HCT116 (cell line): ENCODE measurements around the gene FBXW8. TPM values are rescaled to one million over a fixed set of nuclear protein-coding genes. Genes with fewer than 3 reads are reported as not detected.

Experiments used
- ATAC-seq: fragments of 200-7000 bp; cut with Tn5 transposase; 2 replicates; pipeline ENCODE4 v1.9.1; 2020; ENCODE audit warnings: mild to moderate bottlenecking, moderate library complexity
- BruUV-seq: library from RNA; stranded (reverse); fragments of 400-500 nt; replicated peaks from 2 replicates; lab custom pipeline; 2021; lab: Mats Ljungman, UMichigan
- CTCF ChIA-PET: fragments of 300-600 bp; sonication (Branson Sonifier 250); formaldehyde crosslinking; loops from one replicate; lab custom pipeline; 2021; ENCODE audit warnings: antibody characterized with exemption; lab: Charles Lee
- POLR2A ChIA-PET: fragments of 300-600, 350-600 bp; sonication (Branson Sonifier 250); formaldehyde crosslinking; loops from one replicate; lab custom pipeline; 2021; ENCODE audit warnings: antibody characterized with exemption; lab: Charles Lee
- RAD21 ChIA-PET, 2 experiments: fragments of 300-600 bp; sonication (Branson Sonifier 250); formaldehyde crosslinking; loops; one replicate each; lab custom pipeline; 2023; ENCODE audit warnings: low total read pairs in 2 of 2; ENCODE audit not compliant: uncharacterized antibody in 2 of 2, unreplicated experiment in 2 of 2, low non-redundant PET in 1 of 2; lab: Charles Lee
- DNase-seq: peaks from one replicate; pipeline ENCODE4 v3.0.0-alpha.2; 2010; ENCODE audit warnings: low read depth, low spot score
- H2AFZ ChIP-seq: fragments of 200-600 bp; shearing (Covaris generic), sonication (generic); 2 replicates; pipeline ENCODE4 v1.6.1; 2017; ENCODE audit warnings: low read depth, mixed run types, mixed read lengths, antibody characterized with exemption, low read length; ENCODE audit not compliant: poor library complexity, severe bottlenecking
- H3K27ac ChIP-seq: 2 replicates; pipeline ENCODE4 v1.5.1; 2012; ENCODE audit warnings: low read depth, low read length
- H3K27me3 ChIP-seq: fragments of 200-600 bp; sonication (generic); 2 replicates; pipeline ENCODE4 v1.6.1; 2016; ENCODE audit warnings: mixed run types, low read length, mixed read lengths; ENCODE audit not compliant: insufficient read depth
- H3K36me3 ChIP-seq, 2 experiments: fragments of 200-500 bp in 1 of 2; fragments of 200-600 bp in 1 of 2; sonication (Bioruptor generic) in 1 of 2; sonication (generic) in 1 of 2; 2 replicates each; pipeline versions ENCODE4 v1.5.1 to v1.6.1; 2014 to 2016; ENCODE audit warnings: low read length in 2 of 2, inconsistent platforms in 1 of 2, mixed read lengths in 1 of 2, mixed run types in 1 of 2; ENCODE audit not compliant: insufficient read depth in 2 of 2, control insufficient read depth in 1 of 2
- H3K4me1 ChIP-seq, 2 experiments: fragments of 200-600 bp in 1 of 2; sonication (generic) in 1 of 2; 2 replicates each; pipeline versions ENCODE4 v1.5.1 to v1.6.1; 2012 to 2017; ENCODE audit warnings: low read length in 2 of 2, inconsistent platforms in 1 of 2, mild to moderate bottlenecking in 1 of 2, mixed read lengths in 1 of 2, mixed run types in 1 of 2, moderate library complexity in 1 of 2; ENCODE audit not compliant: insufficient read depth in 2 of 2, control insufficient read depth in 1 of 2
- H3K4me2 ChIP-seq: fragments of 200-600 bp; sonication (generic); 2 replicates; pipeline ENCODE4 v1.6.1; 2017; ENCODE audit warnings: mixed run types, low read length, mixed read lengths
- H3K4me3 ChIP-seq, 2 experiments: fragments of 200-600 bp in 1 of 2; sonication (generic) in 1 of 2; replicated peaks in 1 of 2; 2 replicates each; pipeline ENCODE4 v1.5.1; 2011 to 2016; ENCODE audit warnings: low read length in 2 of 2, control low read depth in 1 of 2, low read depth in 1 of 2, mild to moderate bottlenecking in 1 of 2, mixed read lengths in 1 of 2, mixed run types in 1 of 2
- H3K79me2 ChIP-seq: fragments of 200-600 bp; sonication (generic); 2 replicates; pipeline ENCODE4 v1.6.1; 2017; ENCODE audit warnings: mild to moderate bottlenecking, mixed run types, low read length, moderate library complexity, mixed read lengths; ENCODE audit not compliant: insufficient read depth
- H3K9ac ChIP-seq: fragments of 200-600 bp; sonication (generic); 2 replicates; pipeline ENCODE4 v1.6.1; 2016; ENCODE audit warnings: low read length, mixed read lengths
- H3K9me2 ChIP-seq: fragments of 200-600 bp; sonication (generic), shearing (Covaris generic); 2 replicates; pipeline ENCODE4 v1.6.1; 2017; ENCODE audit warnings: mixed run types, mild to moderate bottlenecking, moderate library complexity; ENCODE audit not compliant: insufficient read depth
- H3K9me3 ChIP-seq, 2 experiments: fragments of 200-500 bp in 1 of 2; fragments of 200-600 bp in 1 of 2; sonication (Bioruptor generic) in 1 of 2; sonication (generic) in 1 of 2; 2 replicates each; pipeline ENCODE4 v1.6.1; 2014 to 2017; ENCODE audit warnings: low read length in 2 of 2, mixed read lengths in 2 of 2, inconsistent platforms in 1 of 2, low read depth in 1 of 2, mild to moderate bottlenecking in 1 of 2, mixed run types in 1 of 2, moderate library complexity in 1 of 2; ENCODE audit not compliant: control insufficient read depth in 1 of 2, insufficient read depth in 1 of 2
- H4K20me1 ChIP-seq: fragments of 200-600 bp; sonication (generic), shearing (Covaris generic); 2 replicates; pipeline ENCODE4 v1.6.1; 2017; ENCODE audit warnings: mixed run types, mild to moderate bottlenecking, moderate library complexity; ENCODE audit not compliant: insufficient read depth
- CBX3 ChIP-seq: IDR thresholded peaks from 2 replicates; pipeline ENCODE4 v1.6.1; 2012; ENCODE audit warnings: low read depth
- ELF1 ChIP-seq: IDR thresholded peaks from 2 replicates; pipeline ENCODE4 v1.6.1; 2012; ENCODE audit warnings: low read depth, borderline replicate concordance
- EZH2 ChIP-seq: fragments of 200-600 bp; sonication (generic); IDR thresholded peaks from 2 replicates; pipeline ENCODE4 v1.6.1; 2017; ENCODE audit warnings: antibody characterized with exemption, mixed run types
- FOSL1 ChIP-seq: IDR thresholded peaks from 2 replicates; pipeline ENCODE4 v1.6.1; 2012; ENCODE audit warnings: low read depth
- POLR2AphosphoS5 ChIP-seq: IDR thresholded peaks from 2 replicates; pipeline ENCODE4 v1.6.1; 2011; ENCODE audit warnings: mild to moderate bottlenecking, low read depth, low read length, moderate library complexity
- SRF ChIP-seq: IDR thresholded peaks from 2 replicates; pipeline ENCODE4 v1.6.1; 2012; ENCODE audit warnings: low read depth
- YY1 ChIP-seq: IDR thresholded peaks from 2 replicates; pipeline ENCODE4 v1.6.1; 2011; ENCODE audit warnings: low read length, low read depth, moderate library complexity, mild to moderate bottlenecking; ENCODE audit not compliant: insufficient replicate concordance; ENCODE audit errors: extremely low read depth
- ZFX ChIP-seq: fragments of 450-650 bp; IDR thresholded peaks from 2 replicates; pipeline ENCODE4 v1.6.1; 2017
- intact Hi-C: fragments of 100-400 bp; cut with micrococcal nuclease; formaldehyde crosslinking; loops from 2 replicates; pipeline ENCODE4 v1.10.0; 2022
- total RNA-seq: library from RNA; stranded (reverse); gene quantifications from one replicate; pipeline ENCODE4 v1.2.1, GENCODE V29; 2021; ENCODE audit not compliant: unreplicated experiment
- TF ChIP-seq, protein P1 (sequence below): IDR thresholded peaks from 2 replicates; pipeline ENCODE4 v1.6.1; 2012; ENCODE audit warnings: low read depth
- TF ChIP-seq, protein P2 (sequence below): IDR thresholded peaks from 2 replicates; pipeline ENCODE4 v1.6.1; 2012

The FBXW8 gene
- total RNA-seq, 1 experiment from 2014 or later: 14.6 TPM

- DNase-seq (no peak), ATAC-seq (no peak)
- H3K27ac ChIP-seq: no peak overlapping the region
- no peaks in the 10 kb centered on the region for H3K9me3 ChIP-seq
- peaks cover 10 to 21% of the 10 kb centered on the region in 2 experiments; a peak in 3 of 4 replicates for H3K4me1 ChIP-seq
- no peak overlapping the region for H3K4me2 ChIP-seq
- no peaks in the 10 kb centered on the region for H3K36me3 ChIP-seq
- H2AFZ ChIP-seq: no peak overlapping the region
- H3K9ac ChIP-seq: no peak overlapping the region
- H3K79me2 ChIP-seq: no peaks in the 10 kb centered on the region
- CTCF ChIA-PET: interaction anchor here (0.6 kb wide), 1 partner anchor 183 kb away, joined by 3 read pairs; no protein-coding TSS in a partner anchor
- no peak for TF ChIP-seq EZH2
- no peak for TF ChIP-seq CBX3
- no peak for TF ChIP-seq FOSL1
- no peak for TF ChIP-seq POLR2AphosphoS5
- TF ChIP-seq, protein P1, sequence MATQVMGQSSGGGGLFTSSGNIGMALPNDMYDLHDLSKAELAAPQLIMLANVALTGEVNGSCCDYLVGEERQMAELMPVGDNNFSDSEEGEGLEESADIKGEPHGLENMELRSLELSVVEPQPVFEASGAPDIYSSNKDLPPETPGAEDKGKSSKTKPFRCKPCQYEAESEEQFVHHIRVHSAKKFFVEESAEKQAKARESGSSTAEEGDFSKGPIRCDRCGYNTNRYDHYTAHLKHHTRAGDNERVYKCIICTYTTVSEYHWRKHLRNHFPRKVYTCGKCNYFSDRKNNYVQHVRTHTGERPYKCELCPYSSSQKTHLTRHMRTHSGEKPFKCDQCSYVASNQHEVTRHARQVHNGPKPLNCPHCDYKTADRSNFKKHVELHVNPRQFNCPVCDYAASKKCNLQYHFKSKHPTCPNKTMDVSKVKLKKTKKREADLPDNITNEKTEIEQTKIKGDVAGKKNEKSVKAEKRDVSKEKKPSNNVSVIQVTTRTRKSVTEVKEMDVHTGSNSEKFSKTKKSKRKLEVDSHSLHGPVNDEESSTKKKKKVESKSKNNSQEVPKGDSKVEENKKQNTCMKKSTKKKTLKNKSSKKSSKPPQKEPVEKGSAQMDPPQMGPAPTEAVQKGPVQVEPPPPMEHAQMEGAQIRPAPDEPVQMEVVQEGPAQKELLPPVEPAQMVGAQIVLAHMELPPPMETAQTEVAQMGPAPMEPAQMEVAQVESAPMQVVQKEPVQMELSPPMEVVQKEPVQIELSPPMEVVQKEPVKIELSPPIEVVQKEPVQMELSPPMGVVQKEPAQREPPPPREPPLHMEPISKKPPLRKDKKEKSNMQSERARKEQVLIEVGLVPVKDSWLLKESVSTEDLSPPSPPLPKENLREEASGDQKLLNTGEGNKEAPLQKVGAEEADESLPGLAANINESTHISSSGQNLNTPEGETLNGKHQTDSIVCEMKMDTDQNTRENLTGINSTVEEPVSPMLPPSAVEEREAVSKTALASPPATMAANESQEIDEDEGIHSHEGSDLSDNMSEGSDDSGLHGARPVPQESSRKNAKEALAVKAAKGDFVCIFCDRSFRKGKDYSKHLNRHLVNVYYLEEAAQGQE: no peak
- TF ChIP-seq, protein P2, sequence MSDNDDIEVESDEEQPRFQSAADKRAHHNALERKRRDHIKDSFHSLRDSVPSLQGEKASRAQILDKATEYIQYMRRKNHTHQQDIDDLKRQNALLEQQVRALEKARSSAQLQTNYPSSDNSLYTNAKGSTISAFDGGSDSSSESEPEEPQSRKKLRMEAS: no peak
- no peak for TF ChIP-seq ELF1
- TF ChIP-seq SRF: no peak
- no peak for TF ChIP-seq ZFX
- no peak for TF ChIP-seq YY1
- intact Hi-C loops: no loop called here
- no peaks in the 10 kb centered on the region for H4K20me1 ChIP-seq
- POLR2A ChIA-PET: no interaction called here
- RAD21 ChIA-PET: no interaction called here
- no peaks in the 10 kb centered on the region for H3K27me3 ChIP-seq
- no peaks in the 10 kb centered on the region for H3K9me2 ChIP-seq
- BruUV-seq: no TSS peak
- no peak overlapping the region for H3K4me3 ChIP-seq
These were observed 135.7 kb downstream of the FBXW8 start for GRCh38 chr12:117046425-117046824.
